ENCODE data around the gene CRACR2A. TPM values are rescaled to one million over a fixed set of nuclear protein-coding genes. Genes with fewer than 3 reads are reported as not detected.

The CRACR2A gene
- total RNA-seq, 1 donor from 2014 or later, result 0.82 TPM

- Mint-ChIP-seq H3K36me3 (ENCODE audit: low read depth) (no peaks in the 10 kb centered on the region), H3K4me1 (ENCODE audit: low read depth) (peaks cover 4% of the 10 kb centered on the region), H3K4me3 (ENCODE audit: unreplicated experiment) (no peak overlapping the region), H3K27ac (ENCODE audit: unreplicated experiment) (no peak overlapping the region), H3K27me3 (ENCODE audit: low read depth) (peaks cover 40% of the 10 kb centered on the region), H3K9me3 (ENCODE audit: low read depth) (no peaks in the 10 kb centered on the region)
- TF ChIP-seq, protein P1, sequence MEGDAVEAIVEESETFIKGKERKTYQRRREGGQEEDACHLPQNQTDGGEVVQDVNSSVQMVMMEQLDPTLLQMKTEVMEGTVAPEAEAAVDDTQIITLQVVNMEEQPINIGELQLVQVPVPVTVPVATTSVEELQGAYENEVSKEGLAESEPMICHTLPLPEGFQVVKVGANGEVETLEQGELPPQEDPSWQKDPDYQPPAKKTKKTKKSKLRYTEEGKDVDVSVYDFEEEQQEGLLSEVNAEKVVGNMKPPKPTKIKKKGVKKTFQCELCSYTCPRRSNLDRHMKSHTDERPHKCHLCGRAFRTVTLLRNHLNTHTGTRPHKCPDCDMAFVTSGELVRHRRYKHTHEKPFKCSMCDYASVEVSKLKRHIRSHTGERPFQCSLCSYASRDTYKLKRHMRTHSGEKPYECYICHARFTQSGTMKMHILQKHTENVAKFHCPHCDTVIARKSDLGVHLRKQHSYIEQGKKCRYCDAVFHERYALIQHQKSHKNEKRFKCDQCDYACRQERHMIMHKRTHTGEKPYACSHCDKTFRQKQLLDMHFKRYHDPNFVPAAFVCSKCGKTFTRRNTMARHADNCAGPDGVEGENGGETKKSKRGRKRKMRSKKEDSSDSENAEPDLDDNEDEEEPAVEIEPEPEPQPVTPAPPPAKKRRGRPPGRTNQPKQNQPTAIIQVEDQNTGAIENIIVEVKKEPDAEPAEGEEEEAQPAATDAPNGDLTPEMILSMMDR (IDR thresholded peaks at IDR 0.05), result no peak
- peak; percentile 69 for DNase-seq (ENCODE audit: low spot score)
These were observed 152.0 kb downstream of the CRACR2A start for GRCh38 chr12:3600951-3601350.

GRCh38 chr12:3600039-3600720 is 152.7 kb downstream of the CRACR2A start:
- no peak overlapping the region for H3K4me3 Mint-ChIP-seq (ENCODE audit: unreplicated experiment)
- TF ChIP-seq, protein P1 (IDR thresholded peaks at IDR 0.05), result no peak
- H3K4me1 Mint-ChIP-seq (ENCODE audit: low read depth), result peaks cover 2% of the 10 kb centered on the region
- H3K27me3 Mint-ChIP-seq (ENCODE audit: low read depth), result peaks cover 33% of the 10 kb centered on the region
- peak; percentile 30 for DNase-seq (ENCODE audit: low spot score)
- no peaks in the 10 kb centered on the region for H3K36me3 Mint-ChIP-seq (ENCODE audit: low read depth)
- H3K27ac Mint-ChIP-seq (ENCODE audit: unreplicated experiment), result no peak overlapping the region
- H3K9me3 Mint-ChIP-seq (ENCODE audit: low read depth), result no peaks in the 10 kb centered on the region

DNA sequence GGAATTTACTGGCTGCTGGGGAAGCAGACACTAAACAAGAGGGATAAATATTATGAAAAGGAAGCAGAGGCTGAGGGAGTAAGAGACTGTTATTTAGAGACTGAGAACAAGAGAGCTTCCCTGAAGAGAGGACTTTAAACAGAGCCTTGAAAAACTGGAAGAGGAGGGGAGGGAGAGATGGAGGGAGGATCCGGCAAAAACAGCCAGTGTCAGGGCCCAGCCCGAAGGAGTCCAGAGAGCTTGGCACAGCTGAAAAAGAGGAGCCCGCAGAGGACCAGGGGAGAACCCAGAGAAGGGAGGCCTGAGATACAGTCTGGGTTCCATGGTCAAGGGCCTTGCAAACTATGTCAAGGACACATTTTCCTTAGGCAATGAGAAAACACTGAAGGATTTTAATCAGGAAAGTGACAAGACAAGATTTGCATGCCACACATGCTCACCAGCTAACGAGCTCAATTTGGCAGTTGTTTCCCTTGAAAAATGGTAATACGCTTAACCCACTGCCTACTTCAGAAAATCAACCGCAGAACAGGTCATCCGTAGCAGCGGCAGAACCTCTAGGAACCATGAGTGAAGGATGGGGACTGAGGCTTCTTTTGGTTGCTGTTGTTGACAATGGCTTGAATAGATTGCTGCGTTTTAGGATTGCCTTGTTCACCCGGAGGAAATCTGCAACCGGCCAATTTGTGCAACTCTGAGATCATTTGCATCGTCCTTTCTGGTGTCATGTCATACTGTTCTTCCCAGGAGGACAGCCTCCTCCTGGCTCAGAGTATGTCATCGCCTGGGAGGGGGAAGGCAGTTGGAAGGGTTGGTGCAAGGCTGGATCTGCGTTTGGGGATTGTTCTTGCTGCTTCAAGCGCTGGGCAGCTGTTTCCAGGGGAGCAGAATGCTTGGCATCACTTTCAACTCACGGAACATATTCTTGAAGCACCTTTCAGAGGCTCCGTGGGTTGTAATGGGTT is 153.7 kb downstream of the CRACR2A start:
- no peaks in the 10 kb centered on the region for H3K4me1 Mint-ChIP-seq (ENCODE audit: low read depth)
- no peak overlapping the region for H3K27ac Mint-ChIP-seq (ENCODE audit: unreplicated experiment)
- peak; percentile 12 for DNase-seq (ENCODE audit: low spot score)
- TF ChIP-seq, protein P1 (IDR thresholded peaks at IDR 0.05), result no peak
- no peak overlapping the region for H3K4me3 Mint-ChIP-seq (ENCODE audit: unreplicated experiment)
- peaks cover 23% of the 10 kb centered on the region for H3K27me3 Mint-ChIP-seq (ENCODE audit: low read depth)
- H3K9me3 Mint-ChIP-seq (ENCODE audit: low read depth), result no peaks in the 10 kb centered on the region
- no peaks in the 10 kb centered on the region for H3K36me3 Mint-ChIP-seq (ENCODE audit: low read depth)

- TF ChIP-seq, protein P1 (IDR thresholded peaks at IDR 0.05), result no peak
- Mint-ChIP-seq H3K9me3 (ENCODE audit: low read depth) (no peaks in the 10 kb centered on the region), H3K27me3 (ENCODE audit: low read depth) (peaks cover 15% of the 10 kb centered on the region), H3K36me3 (ENCODE audit: low read depth) (no peaks in the 10 kb centered on the region), H3K27ac (ENCODE audit: unreplicated experiment) (no peak overlapping the region), H3K4me3 (ENCODE audit: unreplicated experiment) (no peak overlapping the region), H3K4me1 (ENCODE audit: low read depth) (no peaks in the 10 kb centered on the region)
- DNase-seq (ENCODE audit: low spot score), result peak; percentile 37
These were observed 155.2 kb downstream of the CRACR2A start for GRCh38 chr12:3597526-3598210.
